ENCODE results near the gene PTGIS. TPM values are rescaled to one million over a fixed set of nuclear protein-coding genes. Genes with fewer than 3 reads are reported as not detected.

The PTGIS gene
- total RNA-seq, 8 experiments from 2014 or later, result 0.22 to 36.5 (median 1.3) TPM

DNA sequence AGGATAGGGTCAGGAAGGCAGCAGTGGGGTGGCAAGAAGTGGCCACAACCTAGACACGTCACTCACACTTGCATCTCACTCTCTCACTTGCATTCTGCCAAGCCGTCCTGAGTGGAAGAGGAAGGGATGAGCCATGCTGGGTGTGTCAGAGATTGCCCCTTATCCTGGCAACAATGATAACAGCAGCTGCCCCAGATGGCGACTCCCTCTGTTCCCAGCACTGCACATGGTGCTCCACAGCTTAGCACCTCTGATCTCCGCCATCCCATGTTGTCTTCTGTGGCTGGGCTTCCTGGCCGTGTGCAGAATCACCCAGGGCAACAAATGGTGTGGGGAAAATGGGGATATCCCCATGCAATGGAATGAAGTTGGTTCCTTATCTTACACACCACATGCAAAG, 96.5 kb downstream of the PTGIS start:
- no peaks in the 10 kb centered on the region for H3K4me1 ChIP-seq (replicated peaks in 1 of 2)
- H3K27ac ChIP-seq, result no peak overlapping the region
- H3K4me3 ChIP-seq, result no peak overlapping the region
- WGBS, 10 experiments, result 38 to 82% (median 77%) methylated on average over 2 to 5 of the region's 5 CpGs; no CpG with 5 or more reads in 5 of the 10 experiments
- peak in 1 of 8 experiments; percentile 47 for ATAC-seq (replicated peaks in 6 of 8)
- in situ Hi-C loops (cut with MboI; ENCODE audit: low pct_unique_long_range_greater_than_20kb in 2 of 9, low sequenced_read_pairs in 9 of 9, unreplicated experiment in 9 of 9), result no loop called here

DNA sequence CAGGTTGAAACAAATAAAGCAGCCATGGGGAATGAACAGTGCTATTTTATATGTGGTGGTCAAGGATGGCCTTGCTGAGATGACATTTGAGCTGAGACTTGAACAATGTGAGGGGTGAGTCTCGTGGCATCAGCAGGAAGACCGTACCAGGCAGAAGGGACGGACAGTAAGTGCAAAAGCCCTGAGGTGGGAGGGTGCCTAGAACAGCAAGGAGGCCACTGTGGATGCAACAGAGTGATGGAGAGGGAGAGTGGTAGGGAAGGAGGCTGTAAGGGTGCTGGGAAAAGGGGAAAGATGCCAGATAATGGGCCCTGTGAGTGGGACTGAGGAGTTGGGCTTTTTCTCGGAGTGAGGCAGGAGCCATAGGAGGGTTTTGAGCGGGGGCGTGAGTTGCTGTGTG, 97.0 kb downstream of the PTGIS start:
- Histone ChIP-seq H3K4me1 (replicated peaks in 1 of 2) (no peaks in the 10 kb centered on the region), H3K27ac (no peak overlapping the region), H3K4me3 (no peak overlapping the region)
- in situ Hi-C loops (cut with MboI; ENCODE audit: low pct_unique_long_range_greater_than_20kb in 2 of 9, low sequenced_read_pairs in 9 of 9, unreplicated experiment in 9 of 9), result no loop called here
- ATAC-seq (replicated peaks in 6 of 8), result no peak
- WGBS, 10 experiments, result 11 to 84% (median 62%) methylated on average over 2 to 6 of the region's 6 CpGs; no CpG with 5 or more reads in 2 of the 10 experiments

DNA sequence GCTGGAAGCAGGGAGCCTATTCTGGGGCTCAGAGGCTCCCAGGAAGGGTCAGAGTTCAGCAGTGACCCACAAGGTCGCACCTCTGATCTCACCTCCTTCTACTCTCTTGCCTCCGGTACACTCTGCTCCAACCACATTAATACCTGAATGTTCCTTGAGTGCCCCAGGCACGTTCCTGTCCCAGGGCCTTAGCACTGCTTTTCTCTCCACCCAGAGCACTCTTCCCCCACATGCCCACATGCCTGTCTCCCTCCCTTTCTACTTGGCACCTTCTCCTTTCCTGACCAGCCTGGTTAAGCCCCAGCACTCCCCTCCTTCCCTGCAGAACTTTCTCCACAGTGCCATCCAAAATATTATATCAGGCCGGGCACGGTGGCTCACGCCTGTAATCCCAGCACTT, 98.9 kb downstream of the PTGIS start:
- Histone ChIP-seq H3K4me3 (no peak overlapping the region), H3K4me1 (replicated peaks in 1 of 2) (no peaks in the 10 kb centered on the region), H3K27ac (no peak overlapping the region)
- WGBS, 10 experiments, result 47 to 89% (median 60%) methylated on average over 1 to 3 of the region's 6 CpGs; no CpG with 5 or more reads in 7 of the 10 experiments
- no peak for ATAC-seq (replicated peaks in 6 of 8)
- in situ Hi-C loops (cut with MboI; ENCODE audit: low pct_unique_long_range_greater_than_20kb in 2 of 9, low sequenced_read_pairs in 9 of 9, unreplicated experiment in 9 of 9), result no loop called here

DNA sequence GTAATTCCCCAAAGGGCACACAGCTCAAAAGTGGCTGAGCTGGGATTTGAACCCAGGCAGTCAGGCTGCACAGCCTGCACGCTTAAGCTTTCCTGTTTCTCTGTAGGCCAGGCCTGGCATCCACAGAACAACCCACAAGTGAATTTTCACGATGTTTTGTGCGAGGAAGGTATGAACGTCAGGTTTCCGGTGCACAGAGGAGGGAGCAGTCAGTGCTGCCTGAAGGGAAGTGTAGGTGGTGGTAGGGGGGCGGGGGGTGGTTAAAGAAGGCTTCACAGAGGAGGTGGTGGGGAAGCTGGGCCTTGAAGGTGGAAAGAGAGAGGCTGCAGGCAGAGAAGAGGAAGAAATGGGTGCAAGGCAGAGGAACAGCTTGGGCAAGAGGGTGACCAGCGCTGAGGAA, 99.5 kb downstream of the PTGIS start:
- WGBS, 10 experiments, result 20 to 100% (median 87%) methylated on average over 1 to 4 of the region's 7 CpGs; no CpG with 5 or more reads in 6 of the 10 experiments
- no peaks in the 10 kb centered on the region for H3K4me1 ChIP-seq (replicated peaks in 1 of 2)
- no peak overlapping the region for H3K4me3 ChIP-seq
- no peak overlapping the region for H3K27ac ChIP-seq
- in situ Hi-C loops (cut with MboI; ENCODE audit: low pct_unique_long_range_greater_than_20kb in 2 of 9, low sequenced_read_pairs in 9 of 9, unreplicated experiment in 9 of 9), result no loop called here
- ATAC-seq (replicated peaks in 6 of 8), result no peak

DNA sequence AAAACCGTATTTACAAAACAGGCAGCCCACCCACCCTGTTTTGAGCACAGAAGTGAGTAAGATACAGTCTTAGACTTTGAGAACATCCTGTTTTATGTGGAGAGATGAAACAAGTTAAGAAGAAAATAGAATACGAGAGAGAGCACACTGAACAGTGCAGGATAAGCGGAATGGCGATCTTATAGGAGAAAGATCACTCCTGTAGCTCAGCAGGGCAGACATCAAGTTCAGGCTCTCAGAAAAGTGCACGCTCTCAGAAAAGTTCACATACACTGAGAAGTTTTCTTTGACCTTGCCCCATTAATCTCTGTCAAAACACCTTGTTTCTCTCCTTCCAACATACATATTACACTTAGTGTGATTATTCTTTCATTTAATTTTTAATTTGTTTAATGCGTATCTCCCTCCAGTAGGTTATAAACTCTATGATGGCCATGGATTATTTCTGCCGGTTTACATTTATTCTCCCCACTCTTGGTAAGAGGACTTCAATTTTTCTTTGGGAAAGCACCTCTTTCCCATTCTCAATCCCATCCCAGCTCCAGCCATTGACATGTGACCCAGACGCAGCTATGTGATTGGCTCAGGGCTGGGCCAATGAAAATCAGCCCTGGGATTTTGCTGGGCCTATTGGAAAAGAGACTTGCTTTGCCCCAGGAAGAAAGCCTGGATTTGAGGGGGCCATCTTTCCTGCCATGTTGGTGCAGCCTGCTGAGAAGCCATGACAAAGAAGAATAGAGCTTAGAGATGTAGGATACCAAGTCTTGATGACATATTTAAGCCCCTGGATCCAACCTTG, 101.6 kb downstream of the PTGIS start:
- no peaks in the 10 kb centered on the region for H3K4me1 ChIP-seq (replicated peaks in 1 of 2)
- in situ Hi-C loops (cut with MboI; ENCODE audit: low pct_unique_long_range_greater_than_20kb in 2 of 9, low sequenced_read_pairs in 9 of 9, unreplicated experiment in 9 of 9), result no loop called here
- H3K27ac ChIP-seq, result no peak overlapping the region
- no peak overlapping the region for H3K4me3 ChIP-seq
- WGBS, 10 experiments, result 52 to 100% (median 83%) methylated on average over 1 to 8 of the region's 8 CpGs
- ATAC-seq (replicated peaks in 6 of 8), result no peak

DNA sequence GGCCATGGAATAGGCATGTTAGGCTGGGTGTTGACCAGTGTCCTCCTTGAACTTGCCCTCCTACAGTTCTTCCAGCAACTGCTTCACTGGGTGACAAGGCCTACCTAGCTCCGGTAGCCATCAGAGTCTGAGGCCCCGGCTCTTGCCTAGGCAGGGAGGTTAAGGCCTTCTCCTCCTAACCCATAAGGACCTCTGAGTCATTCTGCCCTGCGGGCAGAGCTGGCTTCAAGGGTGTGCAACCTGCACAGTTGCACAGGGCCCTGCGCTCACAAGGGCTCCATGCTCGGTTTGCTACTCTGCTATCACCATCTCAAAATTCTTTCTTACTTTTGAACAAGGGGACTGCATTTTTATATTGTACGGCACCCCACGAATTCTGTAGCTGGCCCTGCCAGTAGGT, 103.4 kb downstream of the PTGIS start:
- Histone ChIP-seq H3K4me1 (replicated peaks in 1 of 2) (no peaks in the 10 kb centered on the region), H3K27ac (no peak overlapping the region), H3K4me3 (no peak overlapping the region)
- in situ Hi-C loops (cut with MboI; ENCODE audit: low pct_unique_long_range_greater_than_20kb in 2 of 9, low sequenced_read_pairs in 9 of 9, unreplicated experiment in 9 of 9), result no loop called here
- ATAC-seq (replicated peaks in 6 of 8), result peak in 1 of 8 experiments; percentile 42
- 73 to 90% (median 78%) methylated on average over 1 to 4 of the region's 7 CpGs; no CpG with 5 or more reads in 6 of the 10 experiments for WGBS, 10 experiments

DNA sequence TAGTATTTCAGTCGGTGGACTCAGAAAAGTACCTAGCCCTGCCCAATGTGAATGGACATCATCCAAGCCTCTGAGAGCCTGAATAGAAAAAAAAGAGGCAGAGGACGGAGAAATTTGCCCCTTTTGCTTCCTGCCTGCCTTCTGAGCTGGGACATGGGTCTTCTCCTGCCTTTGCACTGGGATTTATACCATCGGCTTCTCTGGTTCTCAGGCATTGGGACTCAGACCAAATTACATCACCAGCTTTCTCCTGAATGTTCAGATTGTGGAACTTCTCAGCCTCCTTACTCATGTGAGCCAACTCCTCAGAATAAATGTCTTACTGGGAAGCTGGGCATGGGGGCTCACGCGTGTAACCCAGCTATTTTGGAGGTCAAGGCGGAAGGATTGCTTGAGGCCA, 105.3 kb downstream of the PTGIS start:
- WGBS, 10 experiments, result 20 to 100% (median 73%) methylated on average over 1 to 4 of the region's 6 CpGs; no CpG with 5 or more reads in 4 of the 10 experiments
- Histone ChIP-seq H3K4me3 (no peak overlapping the region), H3K4me1 (replicated peaks in 1 of 2) (no peaks in the 10 kb centered on the region), H3K27ac (no peak overlapping the region)
- in situ Hi-C loops (cut with MboI; ENCODE audit: low pct_unique_long_range_greater_than_20kb in 2 of 9, low sequenced_read_pairs in 9 of 9, unreplicated experiment in 9 of 9), result no loop called here
- ATAC-seq (replicated peaks in 6 of 8), result no peak

DNA sequence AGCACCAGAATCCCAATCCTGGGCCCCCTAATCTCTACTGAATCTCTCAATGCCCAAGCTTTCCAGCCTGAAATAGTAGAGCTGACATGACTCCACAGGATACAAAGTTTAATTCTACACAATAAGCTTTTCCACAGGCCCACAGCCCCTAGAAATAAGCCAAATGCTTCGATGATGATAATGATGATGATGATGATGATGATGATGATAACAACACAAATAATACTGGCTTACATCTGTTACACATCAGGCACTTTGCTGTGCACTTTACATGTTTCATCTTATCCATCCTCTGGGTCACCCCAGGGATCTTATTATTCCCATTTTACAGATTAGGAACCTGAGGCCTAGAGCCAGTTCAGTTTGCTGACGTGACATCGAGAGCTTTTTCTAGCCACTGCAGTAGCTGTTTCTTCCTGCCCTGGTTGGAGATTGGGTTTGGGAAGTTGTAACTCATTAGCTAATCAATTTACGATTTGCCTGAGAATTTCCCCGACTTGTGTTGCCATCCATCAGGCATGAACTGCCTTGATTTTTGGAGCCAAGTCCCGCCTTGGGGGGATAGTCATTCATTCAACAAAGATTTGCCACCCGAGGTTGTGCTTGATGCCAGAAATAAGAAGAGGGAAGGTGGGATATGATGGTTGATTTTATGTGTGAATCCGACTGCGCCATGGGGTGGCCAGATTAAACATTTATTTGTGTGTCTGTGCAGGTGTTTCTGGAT, 105.9 kb downstream of the PTGIS start:
- Histone ChIP-seq H3K4me1 (replicated peaks in 1 of 2) (no peaks in the 10 kb centered on the region), H3K27ac (no peak overlapping the region), H3K4me3 (no peak overlapping the region)
- WGBS, 10 experiments, result 34 to 90% (median 77%) methylated on average over 1 to 8 of the region's 9 CpGs; no CpG with 5 or more reads in 1 of the 10 experiments
- in situ Hi-C loops (cut with MboI; ENCODE audit: low pct_unique_long_range_greater_than_20kb in 2 of 9, low sequenced_read_pairs in 9 of 9, unreplicated experiment in 9 of 9), result no loop called here
- no peak for ATAC-seq (replicated peaks in 6 of 8)

DNA sequence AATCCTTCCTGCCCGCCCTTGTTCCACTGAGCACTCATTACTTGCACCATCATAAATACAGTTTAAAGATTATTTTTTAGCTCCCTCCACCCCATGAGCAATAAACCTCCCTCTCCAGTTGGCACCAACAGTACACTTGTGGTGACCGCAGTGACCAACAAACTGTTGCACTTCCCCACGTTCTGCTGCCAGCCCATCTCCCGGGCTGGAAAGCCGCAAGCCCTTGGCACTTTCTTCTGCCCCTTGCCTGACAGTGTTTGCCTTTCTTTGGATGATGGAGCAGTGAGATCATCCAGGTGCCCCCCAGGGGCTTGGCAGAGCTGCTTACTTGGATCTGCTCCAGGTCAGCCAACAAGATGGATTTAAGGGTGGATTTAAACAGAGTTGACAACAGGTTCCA, 107.0 kb downstream of the PTGIS start:
- H3K4me3 ChIP-seq, result no peak overlapping the region
- 60 to 100% (median 78%) methylated on average over 1 to 4 of the region's 5 CpGs; no CpG with 5 or more reads in 3 of the 10 experiments for WGBS, 10 experiments
- no peaks in the 10 kb centered on the region for H3K4me1 ChIP-seq (replicated peaks in 1 of 2)
- H3K27ac ChIP-seq, result no peak overlapping the region
- ATAC-seq (replicated peaks in 6 of 8), result no peak
- in situ Hi-C loops (cut with MboI; ENCODE audit: low pct_unique_long_range_greater_than_20kb in 2 of 9, low sequenced_read_pairs in 9 of 9, unreplicated experiment in 9 of 9), result no loop called here

DNA sequence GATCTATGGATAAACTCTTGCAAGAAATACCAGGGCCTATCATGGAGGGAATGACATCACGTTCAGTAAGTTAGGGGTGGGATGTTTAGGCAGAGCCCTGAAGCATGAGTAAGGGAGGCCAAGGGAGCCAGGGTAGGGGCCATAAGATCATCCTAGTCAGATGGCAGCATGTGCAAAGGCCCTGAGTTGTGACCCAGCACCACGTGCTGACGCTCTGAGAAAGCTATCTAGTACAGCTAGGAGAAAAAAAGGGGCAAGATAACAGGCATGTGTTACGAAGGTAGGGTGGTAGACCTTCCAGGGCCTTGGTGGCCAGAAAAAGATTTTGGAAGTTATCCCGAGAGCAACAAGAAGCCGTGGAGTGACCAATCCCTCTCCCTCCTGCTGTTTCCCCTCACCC, 107.8 kb downstream of the PTGIS start:
- in situ Hi-C loops (cut with MboI; ENCODE audit: low pct_unique_long_range_greater_than_20kb in 2 of 9, low sequenced_read_pairs in 9 of 9, unreplicated experiment in 9 of 9), result no loop called here
- Histone ChIP-seq H3K4me1 (replicated peaks in 1 of 2) (no peaks in the 10 kb centered on the region), H3K4me3 (no peak overlapping the region), H3K27ac (no peak overlapping the region)
- 7 to 100% (median 76%) methylated on average over 1 to 6 of the region's 6 CpGs; no CpG with 5 or more reads in 1 of the 10 experiments for WGBS, 10 experiments
- no peak for ATAC-seq (replicated peaks in 6 of 8)

DNA sequence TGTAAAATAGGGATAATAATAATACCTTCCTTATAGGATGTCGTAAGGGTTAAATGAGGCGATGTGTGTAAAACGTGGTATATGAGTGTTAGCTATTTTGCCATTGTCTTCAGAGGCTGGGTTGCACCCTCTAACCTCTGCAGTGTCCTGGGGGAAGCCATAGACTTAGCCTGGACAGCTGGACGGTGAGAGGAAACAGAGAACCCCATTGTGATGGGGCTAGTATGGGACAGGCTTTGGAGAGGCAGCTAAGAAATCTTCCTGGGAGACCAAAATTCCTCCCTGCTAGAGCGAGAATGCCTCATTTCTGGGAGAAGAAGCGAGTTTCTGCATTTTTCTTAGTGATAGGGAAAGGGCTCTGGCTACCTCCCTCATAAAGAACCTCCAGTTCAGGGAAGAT, 108.3 kb downstream of the PTGIS start:
- no peaks in the 10 kb centered on the region for H3K4me1 ChIP-seq (replicated peaks in 1 of 2)
- ATAC-seq (replicated peaks in 6 of 8), result no peak
- 20 to 100% (median 70%) methylated on average over 1 to 6 of the region's 6 CpGs; no CpG with 5 or more reads in 3 of the 10 experiments for WGBS, 10 experiments
- no peak overlapping the region for H3K4me3 ChIP-seq
- H3K27ac ChIP-seq, result no peak overlapping the region
- in situ Hi-C loops (cut with MboI; ENCODE audit: low pct_unique_long_range_greater_than_20kb in 2 of 9, low sequenced_read_pairs in 9 of 9, unreplicated experiment in 9 of 9), result no loop called here

DNA sequence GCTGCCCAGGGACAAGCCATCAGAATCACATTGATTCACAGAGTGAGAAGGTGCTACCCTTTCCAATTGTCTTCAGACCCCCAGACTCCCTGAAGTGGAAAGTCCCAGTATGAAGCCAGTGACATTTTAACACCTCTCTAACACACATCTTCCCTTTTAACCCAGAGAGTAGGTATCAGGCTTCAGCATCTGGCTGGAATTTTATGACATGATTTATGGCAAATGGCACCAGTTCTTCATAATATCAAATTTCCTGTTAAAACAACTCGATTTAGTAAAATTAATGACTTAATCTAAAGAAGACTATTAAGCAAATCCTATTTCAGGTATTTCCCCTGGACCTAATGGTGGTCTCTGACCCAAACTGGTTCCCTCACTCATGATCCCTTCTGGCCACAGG, 110.5 kb downstream of the PTGIS start:
- Histone ChIP-seq H3K4me1 (replicated peaks in 1 of 2) (no peaks in the 10 kb centered on the region), H3K4me3 (no peak overlapping the region), H3K27ac (no peak overlapping the region)
- in situ Hi-C loops (cut with MboI; ENCODE audit: low pct_unique_long_range_greater_than_20kb in 2 of 9, low sequenced_read_pairs in 9 of 9, unreplicated experiment in 9 of 9), result no loop called here
- WGBS, 10 experiments, result 0 to 73% (median 54%) methylated on average over 1 of the region's 1 CpG; no CpG with 5 or more reads in 4 of the 10 experiments
- ATAC-seq (replicated peaks in 6 of 8), result no peak

DNA sequence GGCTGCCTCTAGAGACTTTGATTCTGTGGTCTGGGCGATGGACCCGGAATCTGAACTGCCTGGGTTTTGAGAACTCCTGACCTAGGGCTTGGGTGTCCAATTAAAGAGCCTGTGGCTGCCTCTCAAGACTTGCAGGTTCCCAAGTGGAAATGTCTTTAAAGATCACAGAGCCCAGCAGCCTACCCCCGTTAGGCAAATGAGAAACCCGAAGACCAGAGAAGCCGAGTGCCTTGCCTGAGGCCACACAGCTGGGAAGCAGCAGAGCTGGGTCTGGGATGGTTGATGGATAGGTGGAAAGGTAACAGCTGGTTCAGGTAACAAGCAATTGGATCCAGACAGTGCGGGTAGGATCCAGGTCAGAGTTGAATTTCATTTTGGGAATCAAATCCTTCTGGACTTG, 111.3 kb downstream of the PTGIS start:
- 73 to 83% (median 78%) methylated on average over 1 to 5 of the region's 6 CpGs; no CpG with 5 or more reads in 7 of the 10 experiments for WGBS, 10 experiments

More for the DNA sequence above, 111.3 kb downstream of the PTGIS start:
- no peaks in the 10 kb centered on the region for H3K4me1 ChIP-seq (replicated peaks in 1 of 2)
- H3K27ac ChIP-seq, result no peak overlapping the region
- no peak for ATAC-seq (replicated peaks in 6 of 8)
- in situ Hi-C loops (cut with MboI; ENCODE audit: low pct_unique_long_range_greater_than_20kb in 2 of 9, low sequenced_read_pairs in 9 of 9, unreplicated experiment in 9 of 9), result no loop called here
- H3K4me3 ChIP-seq, result no peak overlapping the region

Data from motor neuron (in vitro differentiated cells).